ENCODE measurements around the gene CD79A. TPM values are rescaled to one million over a fixed set of nuclear protein-coding genes. Genes with fewer than 3 reads are reported as not detected.

The CD79A gene
- total RNA-seq, 4 donors from 2014 or later: 1.7 to 3.1 TPM; not detected in 2

DNA sequence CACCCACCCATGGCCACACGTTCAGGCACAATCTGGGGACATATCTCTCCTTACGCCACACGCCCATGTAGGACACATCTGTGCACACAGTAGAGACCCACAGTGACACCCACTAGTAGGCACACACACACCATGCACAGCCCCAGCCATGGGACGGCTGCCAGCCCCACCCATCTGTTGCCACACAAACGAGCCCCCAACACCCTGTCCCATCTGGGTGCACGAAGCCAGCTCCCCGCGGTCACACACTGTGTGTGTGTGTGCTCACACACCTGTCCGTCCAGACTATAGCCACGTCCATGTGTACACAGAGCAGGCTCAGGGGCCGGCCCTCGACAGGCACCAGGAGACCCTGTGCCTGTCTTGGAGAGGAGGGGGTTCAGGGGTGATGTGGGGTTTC is 40.6 kb downstream of the CD79A start:
- peaks cover 10 to 99% (median 46%) of the 10 kb centered on the region in 4 donors for H3K27me3 ChIP-seq
- H3K4me1 ChIP-seq: peaks cover 0 to 23% (median 5%) of the 10 kb centered on the region in 3 donors
- no peak overlapping the region for H3K27ac ChIP-seq
- H3K9me3 ChIP-seq: no peaks in the 10 kb centered on the region
- no peak for DNase-seq
- WGBS, 2 donors: 0 to 45% methylated on average over 1 to 7 of the region's 12 CpGs
- TF ChIP-seq, protein P1, sequence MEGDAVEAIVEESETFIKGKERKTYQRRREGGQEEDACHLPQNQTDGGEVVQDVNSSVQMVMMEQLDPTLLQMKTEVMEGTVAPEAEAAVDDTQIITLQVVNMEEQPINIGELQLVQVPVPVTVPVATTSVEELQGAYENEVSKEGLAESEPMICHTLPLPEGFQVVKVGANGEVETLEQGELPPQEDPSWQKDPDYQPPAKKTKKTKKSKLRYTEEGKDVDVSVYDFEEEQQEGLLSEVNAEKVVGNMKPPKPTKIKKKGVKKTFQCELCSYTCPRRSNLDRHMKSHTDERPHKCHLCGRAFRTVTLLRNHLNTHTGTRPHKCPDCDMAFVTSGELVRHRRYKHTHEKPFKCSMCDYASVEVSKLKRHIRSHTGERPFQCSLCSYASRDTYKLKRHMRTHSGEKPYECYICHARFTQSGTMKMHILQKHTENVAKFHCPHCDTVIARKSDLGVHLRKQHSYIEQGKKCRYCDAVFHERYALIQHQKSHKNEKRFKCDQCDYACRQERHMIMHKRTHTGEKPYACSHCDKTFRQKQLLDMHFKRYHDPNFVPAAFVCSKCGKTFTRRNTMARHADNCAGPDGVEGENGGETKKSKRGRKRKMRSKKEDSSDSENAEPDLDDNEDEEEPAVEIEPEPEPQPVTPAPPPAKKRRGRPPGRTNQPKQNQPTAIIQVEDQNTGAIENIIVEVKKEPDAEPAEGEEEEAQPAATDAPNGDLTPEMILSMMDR (IDR thresholded peaks at IDR 0.05): no peak
- TF ChIP-seq POLR2A (IDR thresholded peaks at IDR 0.05): no peak
- H3K4me3 ChIP-seq: no peak overlapping the region
- intact Hi-C loops (cut with DNase I): no loop called here
- H3K36me3 ChIP-seq: no peaks in the 10 kb centered on the region

DNA sequence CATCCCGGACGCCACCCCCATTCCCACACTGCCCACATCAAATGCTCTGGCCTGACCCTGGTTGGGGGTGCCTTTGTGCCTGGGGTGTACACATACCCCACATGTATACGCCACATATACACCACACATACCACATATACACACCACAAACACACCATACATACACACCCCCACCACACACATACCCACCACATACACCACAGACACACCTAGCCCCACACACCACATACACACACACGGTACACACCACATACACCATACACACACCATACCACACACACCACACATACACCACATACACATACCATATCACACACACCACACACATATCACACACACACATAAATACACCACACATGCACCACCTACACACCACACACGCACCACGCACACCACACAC is 41.0 kb downstream of the CD79A start:
- DNase-seq: no peak
- TF ChIP-seq, protein P1 (IDR thresholded peaks at IDR 0.05): no peak
- no peak for TF ChIP-seq POLR2A (IDR thresholded peaks at IDR 0.05)
- intact Hi-C loops (cut with DNase I): no loop called here

DNA sequence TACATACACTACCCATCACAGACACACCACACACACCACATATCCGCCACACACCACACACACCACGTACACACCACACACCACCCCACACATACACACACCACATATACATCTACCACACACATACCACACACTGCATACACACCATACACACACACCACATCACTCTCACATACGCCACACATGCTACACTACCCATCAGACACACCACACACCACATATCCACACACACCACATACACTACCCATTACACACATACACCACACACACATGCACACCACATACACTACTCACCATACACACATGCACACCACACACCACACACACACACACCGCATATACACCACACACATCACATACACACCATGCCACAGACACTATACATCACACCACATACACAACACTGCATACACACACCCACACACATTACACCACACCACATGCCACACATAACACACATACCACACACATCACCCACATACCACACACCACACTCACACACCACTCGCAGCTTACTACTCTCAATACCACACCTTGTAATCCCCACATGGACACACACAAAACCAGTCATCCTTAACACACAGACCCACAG is 41.7 kb downstream of the CD79A start:
- Histone ChIP-seq H3K36me3 (no peaks in the 10 kb centered on the region), H3K4me3 (no peak overlapping the region), H3K27me3 (peaks cover 7 to 99% (median 41%) of the 10 kb centered on the region in 4 donors), H3K4me1 (peaks cover 0 to 13% (median 5%) of the 10 kb centered on the region in 3 donors), H3K9me3 (no peaks in the 10 kb centered on the region), H3K27ac (no peak overlapping the region)
- TF ChIP-seq, protein P1 (IDR thresholded peaks at IDR 0.05): no peak
- no peak for TF ChIP-seq POLR2A (IDR thresholded peaks at IDR 0.05)
- 85 to 86% methylated on average over 5 of the region's 5 CpGs for WGBS, 2 donors
- intact Hi-C loops (cut with DNase I): no loop called here
- no peak for DNase-seq

More for the DNA sequence above, 41.0 kb downstream of the CD79A start:
- H3K27ac ChIP-seq: no peak overlapping the region
- H3K9me3 ChIP-seq: no peaks in the 10 kb centered on the region
- H3K4me1 ChIP-seq: peaks cover 0 to 19% (median 5%) of the 10 kb centered on the region in 3 donors
- peaks cover 7 to 99% (median 47%) of the 10 kb centered on the region in 4 donors for H3K27me3 ChIP-seq
- WGBS, 2 donors: 79 to 98% methylated on average over 4 to 6 of the region's 6 CpGs
- no peak overlapping the region for H3K4me3 ChIP-seq
- H3K36me3 ChIP-seq: no peaks in the 10 kb centered on the region

DNA sequence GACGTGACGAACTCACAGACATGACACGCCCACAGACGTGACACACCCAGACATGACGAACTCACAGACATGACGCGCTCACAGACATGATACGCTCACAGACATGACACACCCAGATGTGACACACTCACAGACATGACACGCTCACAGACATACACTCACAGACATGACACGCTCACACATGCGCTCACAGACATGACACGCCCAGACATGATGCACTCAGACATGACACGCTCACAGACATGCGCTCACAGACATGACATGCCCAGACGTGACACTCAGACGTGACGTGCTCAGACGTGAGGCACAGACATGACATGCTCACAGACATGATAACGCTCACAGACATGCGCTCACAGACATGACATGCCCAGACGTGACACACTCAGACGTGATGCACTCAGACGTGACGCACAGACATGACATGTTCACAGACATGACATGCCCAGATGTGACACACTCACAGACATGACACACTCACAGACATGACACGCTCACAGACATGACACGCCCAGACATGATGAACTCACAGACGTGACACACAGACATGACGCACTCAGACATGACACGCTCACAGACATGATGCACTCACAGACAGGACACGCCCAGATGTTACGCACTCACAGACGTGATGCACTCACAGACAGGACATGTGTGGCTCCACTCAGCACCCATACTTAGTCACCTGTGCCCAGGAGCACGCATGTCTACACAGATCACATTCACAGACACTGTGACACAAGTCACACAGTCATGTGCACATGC is 43.1 kb downstream of the CD79A start:
- intact Hi-C loops (cut with DNase I): no loop called here
- H3K9me3 ChIP-seq: no peaks in the 10 kb centered on the region
- peaks cover 0 to 8% (median 4%) of the 10 kb centered on the region in 3 donors for H3K4me1 ChIP-seq
- peaks cover 7 to 100% (median 41%) of the 10 kb centered on the region in 4 donors for H3K27me3 ChIP-seq
- TF ChIP-seq, protein P1 (IDR thresholded peaks at IDR 0.05): no peak
- no peak for TF ChIP-seq POLR2A (IDR thresholded peaks at IDR 0.05)
- H3K4me3 ChIP-seq: no peak overlapping the region
- H3K27ac ChIP-seq: no peak overlapping the region
- WGBS, 2 donors: 68 to 74% methylated on average over 27 to 30 of the region's 33 CpGs
- H3K36me3 ChIP-seq: no peaks in the 10 kb centered on the region
- DNase-seq: no peak

DNA sequence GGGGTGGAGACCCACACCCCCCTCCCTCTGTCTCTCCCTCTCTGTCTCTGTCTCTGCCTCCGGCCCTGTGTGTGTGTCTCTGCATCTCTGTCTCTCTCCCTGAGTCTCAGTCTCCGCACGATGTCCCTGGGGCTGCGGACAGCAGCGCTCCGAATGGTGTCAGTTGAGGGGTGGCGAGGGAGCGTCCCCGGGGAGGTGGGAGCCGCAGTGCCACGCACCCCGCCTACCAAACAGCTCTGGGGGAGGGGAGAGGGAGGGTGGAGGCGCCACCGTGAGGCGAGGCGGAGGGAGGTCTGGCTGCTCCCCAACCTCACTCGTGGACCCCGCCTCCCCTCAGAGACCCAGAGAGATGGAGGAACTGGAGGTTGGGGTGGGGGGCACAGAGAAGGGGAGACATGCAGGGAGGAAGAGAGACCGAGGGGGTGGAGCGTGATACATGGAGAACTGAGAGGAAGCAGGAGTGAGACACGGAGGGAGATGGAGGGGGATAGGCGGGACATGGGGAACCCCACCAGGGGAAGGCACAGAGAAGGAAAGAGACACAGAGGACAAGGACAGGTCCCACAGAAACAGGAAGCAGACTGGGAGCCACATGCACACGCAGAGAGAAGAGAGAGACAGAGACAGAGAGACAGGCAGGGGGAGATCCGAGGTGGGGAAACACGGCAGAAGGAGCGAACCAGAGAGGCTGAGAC is 44.0 kb downstream of the CD79A start:
- Histone ChIP-seq H3K4me1 (no peaks in the 10 kb centered on the region), H3K4me3 (no peak overlapping the region), H3K9me3 (no peaks in the 10 kb centered on the region), H3K27ac (no peak overlapping the region), H3K36me3 (no peaks in the 10 kb centered on the region), H3K27me3 (peaks cover 0 to 100% (median 36%) of the 10 kb centered on the region in 4 donors)
- no peak for TF ChIP-seq POLR2A (IDR thresholded peaks at IDR 0.05)
- TF ChIP-seq, protein P1 (IDR thresholded peaks at IDR 0.05): no peak
- intact Hi-C loops (cut with DNase I): no loop called here
- DNase-seq: no peak
- WGBS, 2 donors: 10 to 12% methylated on average over 8 of the region's 26 CpGs

Data from esophagus squamous epithelium (tissue), 5 donors.